Measurements from ENCODE around the gene F10. TPM values are rescaled to one million over a fixed set of nuclear protein-coding genes. Genes with fewer than 3 reads are reported as not detected.

F10 gene
- total RNA-seq, 1 experiment from 2014 or later: not detected

- DNase-seq: no peak
- no peaks in the 10 kb centered on the region for H3K9me3 ChIP-seq (ENCODE audit: low read length)
- no peak overlapping the region for H3K9ac ChIP-seq (ENCODE audit: low read length)
- no peaks in the 10 kb centered on the region for H4K20me1 ChIP-seq (ENCODE audit: insufficient read depth, low read depth, low read length)
- no peak overlapping the region for H3K4me3 ChIP-seq (ENCODE audit: low read length)
- H3K4me1 ChIP-seq (ENCODE audit: low read length): no peaks in the 10 kb centered on the region
- H3K36me3 ChIP-seq (ENCODE audit: insufficient read depth, low read length): peaks cover 49% of the 10 kb centered on the region
- no peak overlapping the region for H3K4me2 ChIP-seq (ENCODE audit: low read depth, low read length, poor library complexity, severe bottlenecking)
- no peak overlapping the region for H3K27ac ChIP-seq (ENCODE audit: low read length)
- H2AFZ ChIP-seq (ENCODE audit: low read length): no peak overlapping the region
- H3K79me2 ChIP-seq (ENCODE audit: low read length): no peaks in the 10 kb centered on the region
- no peaks in the 10 kb centered on the region for H3K9me2 ChIP-seq (replicated peaks; ENCODE audit: insufficient read depth, low read length)
- no peaks in the 10 kb centered on the region for H3K27me3 ChIP-seq (ENCODE audit: low read length)
These were observed 54.2 kb downstream of the F10 start for GRCh38 chr13:113176822-113177221.

GRCh38 chr13:113178070-113178895 is 55.7 kb downstream of the F10 start:
- Histone ChIP-seq H3K4me2 (ENCODE audit: low read depth, low read length, poor library complexity, severe bottlenecking) (no peak overlapping the region), H3K9me3 (ENCODE audit: low read length) (no peaks in the 10 kb centered on the region), H3K9ac (ENCODE audit: low read length) (no peak overlapping the region), H3K9me2 (replicated peaks; ENCODE audit: insufficient read depth, low read length) (no peaks in the 10 kb centered on the region), H2AFZ (ENCODE audit: low read length) (no peak overlapping the region), H3K36me3 (ENCODE audit: insufficient read depth, low read length) (peaks cover 56% of the 10 kb centered on the region), H3K27me3 (ENCODE audit: low read length) (no peaks in the 10 kb centered on the region), H3K4me1 (ENCODE audit: low read length) (no peaks in the 10 kb centered on the region), H3K27ac (ENCODE audit: low read length) (no peak overlapping the region), H3K79me2 (ENCODE audit: low read length) (0 out of 2 replicates have a peak, but pooled peaks cover 3% of the 10 kb centered on the region), H3K4me3 (ENCODE audit: low read length) (no peak overlapping the region), H4K20me1 (ENCODE audit: insufficient read depth, low read depth, low read length) (no peaks in the 10 kb centered on the region)
- DNase-seq: no peak

- H2AFZ ChIP-seq (ENCODE audit: low read length): no peak overlapping the region
- H3K4me1 ChIP-seq (ENCODE audit: low read length): no peaks in the 10 kb centered on the region
- no peaks in the 10 kb centered on the region for H3K9me2 ChIP-seq (replicated peaks; ENCODE audit: insufficient read depth, low read length)
- H3K4me2 ChIP-seq (ENCODE audit: low read depth, low read length, poor library complexity, severe bottlenecking): no peak overlapping the region
- no peaks in the 10 kb centered on the region for H3K9me3 ChIP-seq (ENCODE audit: low read length)
- DNase-seq: no peak
- peaks cover 62% of the 10 kb centered on the region for H3K36me3 ChIP-seq (ENCODE audit: insufficient read depth, low read length)
- H3K79me2 ChIP-seq (ENCODE audit: low read length): 0 out of 2 replicates have a peak, but pooled peaks cover 3% of the 10 kb centered on the region
- no peaks in the 10 kb centered on the region for H4K20me1 ChIP-seq (ENCODE audit: insufficient read depth, low read depth, low read length)
- H3K9ac ChIP-seq (ENCODE audit: low read length): no peak overlapping the region
- no peaks in the 10 kb centered on the region for H3K27me3 ChIP-seq (ENCODE audit: low read length)
- H3K27ac ChIP-seq (ENCODE audit: low read length): no peak overlapping the region
- H3K4me3 ChIP-seq (ENCODE audit: low read length): no peak overlapping the region
These were observed 56.2 kb downstream of the F10 start for GRCh38 chr13:113178896-113179167.

GRCh38 chr13:113179374-113180230 is 57.0 kb downstream of the F10 start:
- Histone ChIP-seq H3K9me3 (ENCODE audit: low read length) (no peaks in the 10 kb centered on the region), H3K36me3 (ENCODE audit: insufficient read depth, low read length) (peaks cover 67% of the 10 kb centered on the region), H3K9ac (ENCODE audit: low read length) (no peak overlapping the region), H3K4me3 (ENCODE audit: low read length) (no peak overlapping the region), H3K27ac (ENCODE audit: low read length) (no peak overlapping the region), H3K4me2 (ENCODE audit: low read depth, low read length, poor library complexity, severe bottlenecking) (no peak overlapping the region), H2AFZ (ENCODE audit: low read length) (no peak overlapping the region), H3K27me3 (ENCODE audit: low read length) (no peaks in the 10 kb centered on the region), H3K79me2 (ENCODE audit: low read length) (0 out of 2 replicates have a peak, but pooled peaks cover 3% of the 10 kb centered on the region), H3K9me2 (replicated peaks; ENCODE audit: insufficient read depth, low read length) (no peaks in the 10 kb centered on the region), H3K4me1 (ENCODE audit: low read length) (no peaks in the 10 kb centered on the region), H4K20me1 (ENCODE audit: insufficient read depth, low read depth, low read length) (no peaks in the 10 kb centered on the region)
- no peak for DNase-seq

DNA sequence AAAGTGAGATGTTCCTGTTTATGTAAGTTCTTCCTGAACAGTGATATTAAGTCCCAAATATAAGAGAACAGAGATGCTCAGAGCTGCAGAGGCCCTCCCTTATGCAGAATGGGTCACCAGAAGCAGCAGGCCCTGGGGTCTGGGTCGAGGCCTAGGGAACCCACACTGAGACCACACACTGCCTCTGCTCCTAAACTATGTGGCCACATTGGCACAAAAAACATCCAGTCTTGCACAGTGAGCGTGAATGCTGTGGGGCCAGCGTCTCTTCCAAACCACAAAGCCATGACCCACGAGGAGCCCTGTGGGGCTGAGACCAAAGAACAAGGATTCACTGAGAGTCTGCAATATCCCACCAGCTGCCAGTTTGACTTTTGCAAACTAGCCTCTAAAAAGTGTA is 59.4 kb downstream of the F10 start:
- Histone ChIP-seq H3K4me1 (ENCODE audit: low read length) (no peaks in the 10 kb centered on the region), H3K27ac (ENCODE audit: low read length) (no peak overlapping the region)

DNA sequence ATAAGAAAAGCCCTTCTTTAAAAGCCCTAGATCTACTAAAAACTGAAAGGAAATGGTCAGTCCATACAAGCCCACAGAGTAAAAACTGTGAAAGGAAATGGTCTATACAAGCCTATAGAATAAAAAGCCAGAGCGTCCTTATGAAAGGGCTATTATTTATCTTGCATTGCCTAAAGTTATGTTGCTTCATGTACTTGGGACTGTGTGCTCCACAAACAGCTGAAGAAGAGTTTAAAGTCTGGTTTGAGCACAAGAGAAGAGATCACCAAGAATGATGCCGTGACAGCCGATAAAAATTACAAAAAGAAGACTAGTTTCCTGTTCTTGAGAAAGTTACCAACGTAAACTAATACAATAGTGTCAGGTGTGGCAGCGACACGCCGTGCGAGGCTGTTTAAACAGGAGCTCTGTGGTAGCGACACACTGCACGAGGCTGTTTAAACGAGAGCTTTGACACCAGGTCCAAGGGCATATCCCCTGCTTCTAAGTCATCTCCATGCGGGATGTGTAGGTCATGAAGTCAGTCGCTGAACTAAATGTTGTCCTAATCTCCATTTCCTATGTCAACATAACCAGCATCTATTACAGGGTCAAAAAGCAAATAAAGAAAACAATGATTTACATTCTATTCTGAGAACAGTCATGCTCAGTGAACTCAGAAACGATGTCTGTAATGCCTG is 61.0 kb downstream of the F10 start:
- H3K9ac ChIP-seq (ENCODE audit: low read length): no peak overlapping the region
- H4K20me1 ChIP-seq (ENCODE audit: insufficient read depth, low read depth, low read length): 0 out of 2 replicates have a peak, but pooled peaks cover 12% of the 10 kb centered on the region
- H3K27me3 ChIP-seq (ENCODE audit: low read length): no peaks in the 10 kb centered on the region
- H3K79me2 ChIP-seq (ENCODE audit: low read length): peaks cover 22% of the 10 kb centered on the region
- peaks cover 71% of the 10 kb centered on the region; the same call in 1 of the 2 replicates for H3K36me3 ChIP-seq (ENCODE audit: insufficient read depth, low read length)
- no peaks in the 10 kb centered on the region for H3K9me3 ChIP-seq (ENCODE audit: low read length)
- H3K9me2 ChIP-seq (replicated peaks; ENCODE audit: insufficient read depth, low read length): no peaks in the 10 kb centered on the region
- no peak overlapping the region for H3K4me2 ChIP-seq (ENCODE audit: low read depth, low read length, poor library complexity, severe bottlenecking)
- no peaks in the 10 kb centered on the region for H3K4me1 ChIP-seq (ENCODE audit: low read length)
- no peak overlapping the region for H3K27ac ChIP-seq (ENCODE audit: low read length)
- no peak overlapping the region for H3K4me3 ChIP-seq (ENCODE audit: low read length)
- H2AFZ ChIP-seq (ENCODE audit: low read length): no peak overlapping the region
- DNase-seq: no peak

More for the DNA sequence above, 59.4 kb downstream of the F10 start:
- 0 out of 2 replicates have a peak, but pooled peaks cover 5% of the 10 kb centered on the region for H4K20me1 ChIP-seq (ENCODE audit: insufficient read depth, low read depth, low read length)
- H3K36me3 ChIP-seq (ENCODE audit: insufficient read depth, low read length): peaks cover 65% of the 10 kb centered on the region; the same call in 1 of the 2 replicates
- H2AFZ ChIP-seq (ENCODE audit: low read length): no peak overlapping the region
- no peak overlapping the region for H3K9ac ChIP-seq (ENCODE audit: low read length)
- no peak overlapping the region for H3K4me2 ChIP-seq (ENCODE audit: low read depth, low read length, poor library complexity, severe bottlenecking)
- H3K27me3 ChIP-seq (ENCODE audit: low read length): no peaks in the 10 kb centered on the region
- no peak for DNase-seq
- H3K79me2 ChIP-seq (ENCODE audit: low read length): peaks cover 9% of the 10 kb centered on the region
- no peaks in the 10 kb centered on the region for H3K9me2 ChIP-seq (replicated peaks; ENCODE audit: insufficient read depth, low read length)
- H3K4me3 ChIP-seq (ENCODE audit: low read length): no peak overlapping the region
- H3K9me3 ChIP-seq (ENCODE audit: low read length): no peaks in the 10 kb centered on the region

DNA sequence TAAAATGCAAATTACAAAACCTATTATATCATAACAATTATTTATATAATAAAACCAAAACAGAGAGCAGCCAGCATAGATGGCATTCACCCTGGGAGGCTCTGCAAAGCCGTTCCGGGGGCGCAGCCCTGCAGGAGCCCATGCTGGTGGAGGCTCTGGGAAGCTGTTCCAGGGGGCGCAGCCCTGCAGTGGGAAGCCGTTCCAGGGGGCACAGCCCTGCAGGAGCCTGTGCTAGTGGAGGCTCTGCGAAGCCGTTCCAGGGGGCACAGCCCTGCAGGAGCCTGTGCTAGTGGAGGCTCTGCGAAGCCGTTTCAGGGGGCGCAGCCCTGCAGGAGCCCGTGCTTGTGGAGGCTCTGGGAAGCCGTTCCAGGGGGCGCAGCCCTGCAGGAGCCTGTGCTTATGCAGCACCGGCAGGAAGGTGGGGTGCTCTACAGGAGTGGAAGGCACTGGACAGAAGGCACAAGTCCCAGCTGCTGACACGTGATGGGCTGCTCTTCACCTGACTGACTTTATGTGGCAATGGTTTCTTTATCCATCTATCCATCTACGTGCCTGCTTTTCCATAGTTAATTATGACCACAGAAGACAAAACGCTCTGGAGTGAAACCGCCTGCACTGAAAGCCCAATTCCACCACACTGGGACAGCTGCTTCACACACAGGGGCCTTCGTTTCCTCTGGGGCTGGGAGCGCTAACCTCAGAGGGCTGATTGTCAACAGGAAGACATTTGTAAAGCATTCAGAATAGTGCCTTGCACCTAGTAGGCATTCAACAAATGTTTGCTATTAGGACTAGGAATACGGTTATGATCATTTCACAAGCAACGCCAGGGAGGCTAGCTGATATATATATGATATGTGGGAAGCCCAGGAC is 62.2 kb downstream of the F10 start:
- H3K27me3 ChIP-seq (ENCODE audit: low read length): no peaks in the 10 kb centered on the region
- no peaks in the 10 kb centered on the region for H3K4me1 ChIP-seq (ENCODE audit: low read length)
- H3K9me2 ChIP-seq (replicated peaks; ENCODE audit: insufficient read depth, low read length): no peaks in the 10 kb centered on the region
- H4K20me1 ChIP-seq (ENCODE audit: insufficient read depth, low read depth, low read length): 0 out of 2 replicates have a peak, but pooled peaks cover 12% of the 10 kb centered on the region
- H3K4me2 ChIP-seq (ENCODE audit: low read depth, low read length, poor library complexity, severe bottlenecking): no peak overlapping the region
- H3K4me3 ChIP-seq (ENCODE audit: low read length): no peak overlapping the region
- DNase-seq: no peak
- no peak overlapping the region for H2AFZ ChIP-seq (ENCODE audit: low read length)
- no peak overlapping the region for H3K27ac ChIP-seq (ENCODE audit: low read length)
- H3K9me3 ChIP-seq (ENCODE audit: low read length): no peaks in the 10 kb centered on the region
- no peak overlapping the region for H3K9ac ChIP-seq (ENCODE audit: low read length)
- H3K36me3 ChIP-seq (ENCODE audit: insufficient read depth, low read length): peaks cover 71% of the 10 kb centered on the region
- peaks cover 25% of the 10 kb centered on the region for H3K79me2 ChIP-seq (ENCODE audit: low read length)
